Cardiac septum (tissue), 1 donor: Measurements from ENCODE around the gene WNT6. TPM values are rescaled to one million over a fixed set of nuclear protein-coding genes. Genes with fewer than 3 reads are reported as not detected.

Experiments used
- DNase-seq: peaks from one replicate; pipeline ENCODE4 v3.0.0-alpha.2; 2020; ENCODE audit warnings: low spot score
- intact Hi-C: fragments of 100-400 bp; cut with DNase I; formaldehyde crosslinking; loops from one replicate; pipeline ENCODE4 v1.14.0; 2022
- total RNA-seq: library from RNA; stranded (reverse); fragmentation: NEBNext Ultra II Directional; extraction: Animal tissue kit (Norgen Biotek cat#: 25700); gene quantifications from one replicate; pipeline ENCODE4 v1.2.1, GENCODE V29; 2021
- donor health status: DM: no; HTN: no; CAD: no.

Gene WNT6
- total RNA-seq, 1 donor from 2014 or later: 0.46 TPM

DNA sequence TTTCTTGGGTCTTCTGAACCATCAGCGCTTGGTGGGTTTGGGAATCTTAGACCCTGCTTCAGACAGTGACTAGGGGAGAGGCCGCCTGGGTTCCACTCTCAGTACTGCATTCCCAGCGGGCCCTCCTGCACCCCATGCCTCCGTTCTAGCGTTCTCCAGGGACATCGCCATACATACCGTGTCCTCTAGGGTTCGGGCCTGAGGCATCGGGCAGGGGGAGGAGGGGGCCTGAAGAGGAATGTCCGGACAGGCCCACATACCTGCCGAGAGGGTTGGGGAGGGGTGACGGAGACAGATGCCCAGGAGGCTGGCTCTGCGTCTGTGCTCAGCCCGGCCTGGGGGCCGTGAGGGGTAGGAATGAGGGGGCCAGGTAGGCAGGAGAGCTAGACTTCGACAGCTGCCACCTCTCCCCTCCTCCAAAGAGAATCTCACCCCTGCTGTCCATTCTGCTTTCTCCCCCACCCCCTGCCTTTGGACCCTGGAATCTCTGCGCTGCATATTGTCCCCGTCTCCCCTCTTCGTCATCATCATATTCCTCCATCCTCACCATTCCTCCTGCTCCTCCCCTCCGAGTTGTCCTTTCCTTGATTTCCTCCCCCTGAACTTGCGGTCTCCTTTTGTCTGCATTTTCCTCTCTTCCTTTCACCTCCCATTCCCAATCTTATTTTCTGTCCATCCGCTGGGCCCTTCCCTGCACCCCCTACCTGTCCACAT is 13.2 kb downstream of the WNT6 start:
- intact Hi-C loops: no loop called here
- DNase-seq: no peak

DNA sequence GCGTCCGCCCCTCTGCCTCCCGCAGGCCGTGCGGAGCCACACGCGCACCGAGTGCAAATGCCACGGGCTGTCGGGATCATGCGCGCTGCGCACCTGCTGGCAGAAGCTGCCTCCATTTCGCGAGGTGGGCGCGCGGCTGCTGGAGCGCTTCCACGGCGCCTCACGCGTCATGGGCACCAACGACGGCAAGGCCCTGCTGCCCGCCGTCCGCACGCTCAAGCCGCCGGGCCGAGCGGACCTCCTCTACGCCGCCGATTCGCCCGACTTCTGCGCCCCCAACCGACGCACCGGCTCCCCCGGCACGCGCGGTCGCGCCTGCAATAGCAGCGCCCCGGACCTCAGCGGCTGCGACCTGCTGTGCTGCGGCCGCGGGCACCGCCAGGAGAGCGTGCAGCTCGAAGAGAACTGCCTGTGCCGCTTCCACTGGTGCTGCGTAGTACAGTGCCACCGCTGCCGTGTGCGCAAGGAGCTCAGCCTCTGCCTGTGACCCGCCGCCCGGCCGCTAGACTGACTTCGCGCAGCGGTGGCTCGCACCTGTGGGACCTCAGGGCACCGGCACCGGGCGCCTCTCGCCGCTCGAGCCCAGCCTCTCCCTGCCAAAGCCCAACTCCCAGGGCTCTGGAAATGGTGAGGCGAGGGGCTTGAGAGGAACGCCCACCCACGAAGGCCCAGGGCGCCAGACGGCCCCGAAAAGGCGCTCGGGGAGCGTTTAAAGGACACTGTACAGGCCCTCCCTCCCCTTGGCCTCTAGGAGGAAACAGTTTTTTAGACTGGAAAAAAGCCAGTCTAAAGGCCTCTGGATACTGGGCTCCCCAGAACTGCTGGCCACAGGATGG is 14.0 kb downstream of the WNT6 start:
- intact Hi-C loops: no loop called here
- DNase-seq: no peak

DNA sequence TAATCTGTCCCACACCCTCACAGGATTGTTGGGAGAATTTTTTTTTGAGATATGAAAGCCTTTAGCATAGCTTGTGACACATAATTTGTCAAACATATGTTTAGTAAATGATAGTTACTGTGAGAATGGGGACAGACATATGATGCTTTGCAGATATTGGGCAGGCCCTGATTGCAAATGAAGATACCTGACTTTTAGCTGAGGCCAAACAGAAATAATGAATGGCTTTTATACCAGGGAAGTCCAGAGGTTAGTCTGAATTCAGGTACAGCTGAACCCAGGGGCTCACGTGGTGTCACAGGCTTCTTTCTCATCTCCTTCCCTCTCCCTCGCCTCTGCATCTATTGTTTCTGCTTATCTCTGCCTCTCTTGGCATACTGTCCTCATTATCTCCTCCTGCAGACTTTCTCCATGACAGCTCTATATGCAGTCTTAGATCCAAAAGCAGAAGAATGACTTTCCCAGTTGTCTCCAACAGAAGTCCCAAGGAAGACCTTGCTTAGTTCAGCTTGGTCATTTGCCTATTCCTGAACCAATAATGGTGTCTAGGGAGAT is 16.2 kb downstream of the WNT6 start:
- intact Hi-C loops: loop anchor here (2.0 kb wide), 1 partner anchor 21 kb away; no protein-coding TSS in a partner anchor
- DNase-seq: no peak

DNA sequence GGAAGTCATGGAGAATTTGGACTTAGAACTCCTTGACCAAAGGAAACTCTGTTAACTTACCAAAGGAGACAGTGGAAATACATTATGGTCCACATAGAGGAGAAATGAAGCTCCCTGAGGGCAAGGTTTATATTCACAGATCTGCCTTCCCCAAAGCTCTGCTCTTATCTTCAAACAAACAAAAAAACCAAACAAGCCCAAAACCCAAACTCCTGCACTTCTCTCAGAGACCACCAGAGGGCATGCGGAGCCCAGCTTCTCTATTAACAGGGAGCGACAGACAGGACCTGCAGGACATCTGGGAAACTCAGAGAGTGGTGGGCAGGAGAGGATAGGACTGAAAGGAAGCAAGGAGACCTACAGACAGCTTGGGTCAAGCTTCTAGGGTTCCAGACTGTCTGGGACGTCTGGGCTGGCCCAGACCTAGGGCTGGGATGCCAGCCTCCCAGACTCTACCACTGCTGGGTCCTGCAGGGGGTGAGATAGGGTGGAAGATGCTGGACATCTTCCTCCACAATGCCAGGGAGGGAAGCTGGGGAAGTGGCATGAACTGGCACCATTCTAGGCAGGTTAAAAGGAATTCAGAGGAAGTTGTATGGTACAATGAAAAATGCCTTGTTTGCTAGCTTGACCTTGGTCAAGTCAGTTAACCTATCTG is 17.1 kb downstream of the WNT6 start:
- DNase-seq: no peak
- intact Hi-C loops: loop anchor here (2.0 kb wide), 1 partner anchor 20 kb away; no protein-coding TSS in a partner anchor

DNA sequence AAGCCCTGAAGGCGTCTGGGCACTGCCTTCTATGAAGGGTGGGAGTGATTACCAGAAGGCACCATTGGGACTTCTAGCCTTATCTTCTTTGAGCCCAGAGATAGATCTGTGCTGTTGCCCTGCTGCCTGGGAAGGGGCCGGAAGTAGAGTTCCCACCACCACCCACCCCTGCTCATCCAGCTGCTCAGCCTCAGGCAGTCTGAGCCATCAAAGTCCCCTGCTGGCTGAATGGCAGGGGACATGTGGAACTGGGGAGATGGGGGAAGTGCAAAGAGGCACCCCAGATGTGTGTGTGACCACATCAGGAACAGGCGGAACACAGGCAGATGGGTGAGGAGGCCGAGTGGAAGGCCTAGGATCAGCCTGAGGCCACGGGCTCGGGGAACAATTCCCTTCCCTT is 17.7 kb downstream of the WNT6 start:
- intact Hi-C loops: loop anchor here (2.0 kb wide), 1 partner anchor 19 kb away; no protein-coding TSS in a partner anchor
- no peak for DNase-seq

DNA sequence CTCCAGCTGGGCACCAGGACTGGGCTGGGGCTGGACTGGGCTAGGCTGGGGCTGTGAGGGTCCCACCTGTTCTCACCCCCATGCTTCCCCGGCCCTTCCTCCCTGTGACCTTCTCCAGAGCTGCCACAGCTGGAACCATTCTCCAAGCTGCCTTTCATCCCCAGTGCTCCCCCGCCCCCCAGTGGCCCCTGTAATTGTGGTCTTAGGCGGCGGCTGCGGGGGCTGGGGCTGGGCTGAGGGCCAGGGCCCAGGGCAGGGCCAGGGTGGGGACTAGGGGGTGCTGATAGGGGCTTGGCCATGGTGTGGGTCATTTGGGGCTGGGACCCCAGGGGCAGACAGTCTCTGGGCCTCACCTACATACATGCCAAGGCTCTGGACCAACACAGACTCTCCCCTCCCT is 18.3 kb downstream of the WNT6 start:
- intact Hi-C loops: loop anchor here (2.0 kb wide), 1 partner anchor 19 kb away; no protein-coding TSS in a partner anchor
- no peak for DNase-seq

DNA sequence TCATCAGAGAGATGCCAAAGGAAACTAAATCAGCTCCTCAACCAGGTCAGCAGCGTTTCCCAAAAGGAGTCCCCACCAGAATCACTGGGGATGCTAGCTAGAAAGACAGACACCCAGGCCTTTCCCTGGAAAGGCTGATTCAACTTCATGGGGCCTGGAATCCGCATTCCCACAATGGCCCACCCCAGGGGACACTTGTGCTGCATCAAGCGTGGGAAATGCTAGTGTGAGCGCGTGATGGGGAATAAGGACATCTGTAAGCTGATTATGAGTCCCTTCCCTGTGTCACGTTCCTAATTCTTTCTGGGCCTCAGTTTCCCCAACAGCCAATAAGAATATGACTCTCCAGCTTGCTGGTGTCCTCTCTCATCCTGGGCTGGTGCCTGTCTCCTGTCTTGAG is 18.9 kb downstream of the WNT6 start:
- intact Hi-C loops: no loop called here
- no peak for DNase-seq

DNA sequence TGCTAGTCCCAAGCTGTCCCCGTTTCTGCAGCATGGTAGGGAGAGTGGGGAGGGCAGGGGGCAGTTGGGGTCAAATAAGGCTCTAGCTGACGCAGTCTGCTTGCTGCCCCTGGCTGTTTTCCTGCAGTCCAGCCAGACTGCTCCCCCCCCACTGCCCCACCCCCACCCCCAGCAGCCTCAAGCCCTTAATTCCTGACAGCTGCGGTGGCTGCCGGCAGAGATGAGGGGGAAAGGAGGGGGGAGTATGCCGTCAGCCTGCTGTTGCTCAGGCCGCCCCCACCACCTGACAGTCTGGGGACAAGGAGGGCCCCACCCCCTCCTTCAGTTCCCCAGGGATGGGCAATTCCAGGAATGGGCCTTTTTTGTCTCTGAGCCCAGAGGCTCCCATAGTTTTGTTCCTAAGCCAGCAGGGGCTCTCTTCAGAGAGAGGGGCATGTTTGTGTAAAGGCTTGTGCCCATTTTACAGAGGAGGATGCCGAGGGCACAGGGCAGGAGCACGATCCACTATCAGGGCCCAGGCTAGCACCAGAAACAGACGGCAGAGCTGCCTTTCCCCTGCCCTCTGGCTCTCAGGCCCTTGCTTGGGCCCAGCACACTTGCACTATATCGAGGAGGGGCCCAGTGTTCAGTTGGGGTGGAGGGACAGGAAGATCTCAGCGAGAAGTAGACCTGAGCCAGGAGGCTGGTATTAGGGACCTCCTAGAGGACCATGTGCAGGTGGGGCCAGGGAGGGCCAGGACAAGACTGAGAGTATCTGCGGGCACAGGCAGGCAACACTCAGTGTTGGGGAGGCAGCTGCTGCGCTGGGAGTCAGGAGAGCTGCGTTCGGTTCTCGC is 19.5 kb downstream of the WNT6 start:
- intact Hi-C loops: no loop called here
- DNase-seq: no peak

DNA sequence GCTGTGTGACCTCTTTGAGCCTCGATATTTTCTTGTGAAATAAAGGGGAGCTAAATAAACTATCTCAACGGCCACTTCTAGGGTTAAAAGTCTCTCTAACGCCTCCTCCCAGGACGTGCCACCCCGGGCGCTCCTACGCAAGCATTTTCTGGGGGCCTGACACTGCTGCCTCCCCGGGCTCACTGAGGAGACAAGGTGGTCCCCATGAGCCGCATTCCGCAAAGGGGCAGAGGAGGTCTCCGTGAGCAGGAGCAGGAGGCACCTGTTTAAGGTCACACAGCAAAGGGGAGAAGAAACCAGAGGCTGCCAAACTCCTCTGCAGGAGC is 20.1 kb downstream of the WNT6 start:
- no peak for DNase-seq
- intact Hi-C loops: no loop called here

DNA sequence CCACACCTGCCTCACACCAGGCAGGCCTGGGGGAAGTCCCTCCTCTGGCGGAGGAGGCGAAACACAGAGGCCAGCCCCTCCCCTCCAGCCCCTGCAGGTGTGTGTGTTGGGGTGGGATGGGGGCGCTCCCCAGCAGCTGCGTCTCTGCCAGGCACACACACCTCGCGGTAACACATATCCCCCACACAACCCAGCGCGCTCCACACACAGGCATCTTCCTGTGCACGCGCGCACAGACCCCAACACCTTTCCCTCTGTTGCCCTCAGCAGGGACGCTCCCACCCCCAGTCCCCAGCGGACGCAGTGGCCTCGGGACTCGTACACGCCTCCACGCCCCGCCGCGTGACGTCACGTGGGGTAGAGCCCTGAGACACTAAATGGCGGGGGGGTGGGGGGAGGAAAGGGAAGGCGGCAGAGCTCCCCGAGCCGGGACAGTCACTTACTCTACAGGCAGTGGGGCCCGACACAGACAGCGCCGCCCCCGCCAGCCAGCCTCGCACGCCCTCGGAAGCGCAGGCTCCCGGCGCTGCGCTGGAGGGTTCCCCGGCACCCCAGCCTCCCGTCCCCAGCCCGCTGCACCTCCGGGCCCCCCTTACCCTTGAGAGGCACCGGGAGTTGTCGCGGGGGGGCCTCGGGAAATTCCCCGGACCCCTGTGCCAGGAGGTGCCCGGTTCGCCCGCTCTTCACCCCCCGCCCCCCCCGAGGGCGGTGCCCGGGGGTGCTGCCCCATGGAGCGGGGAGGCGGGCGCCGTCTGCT is 20.7 kb downstream of the WNT6 start, which contains the start of gene WNT10A:
WNT10A (plus strand) TSS at position 751 of the 757 bp plus-strand sequence. CDS start 144 bp downstream, outside the sequence.
- intact Hi-C loops: no loop called here
- no peak for DNase-seq

DNA sequence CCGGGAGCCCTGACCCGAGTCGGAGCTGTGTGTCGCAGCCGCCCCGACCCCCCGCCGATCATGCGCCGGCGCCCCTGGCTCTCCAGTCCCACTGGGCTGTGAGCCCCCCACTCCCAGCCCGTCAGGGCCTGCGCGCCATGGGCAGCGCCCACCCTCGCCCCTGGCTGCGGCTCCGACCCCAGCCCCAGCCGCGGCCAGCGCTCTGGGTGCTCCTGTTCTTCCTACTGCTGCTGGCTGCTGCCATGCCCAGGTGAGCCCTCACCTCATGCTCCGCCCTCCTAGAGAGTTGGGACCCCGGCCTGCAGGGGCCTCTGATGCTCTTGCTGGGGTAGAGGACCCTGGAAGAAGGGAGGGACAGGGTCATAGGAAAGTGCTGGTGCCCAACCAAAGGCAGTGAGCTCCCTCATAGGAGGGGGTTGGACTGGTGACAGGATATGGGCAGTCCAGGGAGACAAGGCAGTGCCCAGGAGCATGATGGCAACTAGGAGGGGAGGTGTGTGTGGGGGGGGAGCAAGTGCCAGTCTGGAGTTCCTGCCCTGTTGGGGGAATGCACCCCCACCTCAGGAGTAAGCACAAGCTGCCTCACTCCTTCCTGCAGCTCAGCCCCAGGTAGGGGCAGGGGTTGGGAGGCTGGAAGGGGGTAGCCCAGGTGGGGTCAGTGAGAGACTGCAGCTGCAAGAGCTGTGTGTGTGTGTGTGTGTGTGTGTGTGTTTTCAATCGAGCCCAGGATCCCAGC is 21.4 kb downstream of the WNT6 start:
- intact Hi-C loops: no loop called here
- DNase-seq: no peak

DNA sequence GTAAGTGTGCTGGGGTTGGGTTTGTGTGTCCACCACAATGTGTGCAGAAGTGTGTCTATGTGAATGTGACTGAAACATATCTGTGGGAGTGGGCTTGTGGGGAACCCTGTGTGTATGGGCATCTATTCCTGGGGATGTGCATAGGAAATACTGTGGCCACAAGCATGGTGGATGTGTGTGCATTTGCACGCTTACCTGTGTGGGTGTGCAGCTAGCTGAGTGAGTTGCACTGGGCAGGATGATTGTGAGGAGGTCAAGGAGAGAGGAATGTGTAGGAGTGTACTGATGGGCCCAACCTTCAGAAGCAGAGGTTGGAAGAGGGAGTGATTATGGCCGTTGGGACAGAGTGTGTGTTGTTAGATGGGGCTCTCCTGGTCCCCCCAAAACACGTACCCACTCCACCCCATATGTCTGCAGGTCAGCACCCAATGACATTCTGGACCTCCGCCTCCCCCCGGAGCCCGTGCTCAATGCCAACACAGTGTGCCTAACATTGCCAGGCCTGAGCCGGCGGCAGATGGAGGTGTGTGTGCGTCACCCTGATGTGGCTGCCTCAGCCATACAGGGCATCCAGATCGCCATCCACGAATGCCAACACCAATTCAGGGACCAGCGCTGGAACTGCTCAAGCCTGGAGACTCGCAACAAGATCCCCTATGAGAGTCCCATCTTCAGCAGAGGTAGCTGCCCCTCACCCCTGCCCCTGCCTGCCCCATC is 22.3 kb downstream of the WNT6 start:
- intact Hi-C loops: no loop called here
- DNase-seq: no peak

DNA sequence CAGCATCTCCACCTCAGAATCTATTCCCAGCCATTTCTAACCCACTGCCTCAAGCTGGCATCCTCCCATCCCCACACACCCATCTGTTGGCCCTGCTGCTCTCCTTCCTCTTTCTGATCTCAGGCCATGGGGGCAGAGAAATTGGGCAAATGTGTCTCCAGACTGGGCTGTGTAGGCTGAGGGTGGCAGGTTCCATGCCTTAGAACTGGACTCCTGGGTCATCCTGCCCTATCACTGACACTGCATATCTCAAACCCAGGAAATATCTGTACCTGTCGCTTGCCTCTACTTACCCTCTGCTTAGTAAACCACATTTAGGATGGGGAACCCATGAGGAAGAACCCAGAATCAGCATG is 22.8 kb downstream of the WNT6 start:
- DNase-seq: no peak
- intact Hi-C loops: no loop called here

DNA sequence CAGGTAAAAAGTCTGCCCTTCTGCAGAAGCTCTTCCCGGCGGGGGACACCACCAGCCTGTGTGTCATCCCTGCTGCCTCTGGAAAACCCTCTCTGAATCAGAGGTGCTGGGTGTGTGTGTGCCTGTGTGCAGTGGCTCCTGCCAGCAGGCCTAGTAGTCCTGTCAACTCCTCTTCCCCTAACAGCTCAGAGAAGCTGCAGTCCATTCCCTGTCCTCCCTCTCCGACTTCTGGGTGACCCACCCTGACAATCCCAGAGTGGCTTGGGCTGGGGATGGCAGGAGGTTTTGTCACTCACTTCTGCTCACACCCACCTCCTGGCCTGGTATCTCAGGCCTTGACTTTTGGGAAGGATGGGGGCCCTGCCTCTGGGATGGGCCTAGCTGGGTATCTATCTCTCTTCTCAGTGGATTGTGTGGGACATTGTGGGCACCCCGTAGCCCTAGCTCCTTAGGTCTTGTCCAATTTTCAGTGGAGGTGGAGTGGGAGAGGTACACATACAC is 23.3 kb downstream of the WNT6 start:
- DNase-seq: no peak
- intact Hi-C loops: no loop called here

DNA sequence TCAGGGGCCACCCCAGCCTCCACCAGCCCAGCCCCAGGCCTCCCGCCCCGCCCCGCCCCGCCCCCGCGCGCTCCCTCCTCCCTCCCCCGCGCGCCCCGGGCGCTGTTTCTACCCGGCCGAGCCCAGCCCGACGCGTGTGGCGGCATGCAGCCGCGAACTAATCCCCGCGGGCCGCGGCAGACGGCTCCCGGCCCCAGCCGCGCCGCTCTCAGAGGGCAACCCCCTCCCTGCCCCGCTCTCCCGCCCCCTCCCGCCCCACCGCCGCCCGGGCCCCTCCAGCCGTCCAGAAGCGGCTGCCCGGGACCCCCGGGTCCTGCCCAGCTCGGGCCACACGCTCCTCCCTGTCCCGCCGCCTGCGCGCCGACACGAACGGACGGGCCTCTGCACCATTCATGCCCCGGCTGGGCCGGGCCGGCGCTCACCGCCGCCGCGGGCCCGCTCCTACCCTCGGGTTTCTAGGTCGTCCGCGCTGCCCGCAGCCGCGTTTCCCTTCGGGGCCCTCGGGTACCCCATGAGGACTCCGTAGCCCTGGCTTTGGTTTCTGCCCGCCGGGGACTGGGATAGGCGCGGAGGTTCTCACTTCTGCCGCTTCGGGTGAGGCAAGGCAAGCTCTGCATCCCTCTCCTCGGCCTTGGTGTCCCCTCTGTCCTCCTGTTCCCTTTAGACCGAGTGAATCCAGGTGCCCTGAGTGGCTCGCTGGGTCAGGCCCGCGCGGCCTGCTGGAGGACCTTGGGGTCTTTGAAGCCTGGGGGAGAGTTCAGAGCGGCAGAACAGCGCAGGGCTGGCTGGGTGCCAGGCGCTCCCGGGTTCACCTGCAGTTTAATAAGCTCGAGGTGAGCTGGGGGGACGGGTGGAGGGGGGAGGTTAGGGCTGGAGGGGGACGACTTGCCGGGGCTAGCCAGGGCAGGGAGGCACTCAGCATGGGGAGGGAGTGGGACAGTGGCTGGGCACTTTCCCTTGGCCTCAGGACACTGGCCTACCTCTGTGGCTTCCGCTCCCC is 24.2 kb downstream of the WNT6 start:
- DNase-seq: no peak

DNA sequence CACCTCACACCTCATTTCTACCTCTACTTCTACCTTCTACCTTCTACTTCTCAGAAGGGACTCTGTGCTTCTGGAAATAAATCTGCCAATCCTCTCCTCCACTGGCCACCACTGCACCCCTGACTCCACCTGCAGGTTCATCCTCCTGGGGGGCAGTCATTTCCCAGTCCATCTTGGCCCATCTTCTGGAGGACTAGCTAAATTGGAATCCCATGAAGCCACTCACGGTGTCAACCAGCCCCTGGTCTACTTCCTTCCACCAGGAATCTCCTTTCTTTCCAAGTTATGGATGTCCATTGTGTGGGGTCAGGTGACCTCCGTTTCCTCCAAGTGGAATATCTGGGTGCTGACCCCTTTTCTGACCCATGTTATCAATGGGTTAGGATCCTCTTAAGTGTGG is 24.9 kb downstream of the WNT6 start:
- intact Hi-C loops: no loop called here
- no peak for DNase-seq

More for the DNA sequence above, 24.2 kb downstream of the WNT6 start:
- intact Hi-C loops: no loop called here
